Neural crest cell (in vitro differentiated cells): ENCODE measurements around the gene TCL1B. TPM values are rescaled to one million over a fixed set of nuclear protein-coding genes. Genes with fewer than 3 reads are reported as not detected.

Experiments
- DNase-seq: peaks from one replicate; pipeline ENCODE4 v3.0.0; 2021; ENCODE audit warnings: low read depth, mixed read lengths, low spot score
- H3K27ac Mint-ChIP-seq: one replicate; pipeline ENCODE4 v1.8.0; 2021; ENCODE audit warnings: mild to moderate bottlenecking, mixed read lengths; ENCODE audit not compliant: unreplicated experiment
- H3K27me3 Mint-ChIP-seq: 2 replicates; pipeline ENCODE4 v1.8.0; 2021; ENCODE audit warnings: low read depth, mild to moderate bottlenecking, mixed read lengths
- H3K36me3 Mint-ChIP-seq: 2 replicates; pipeline ENCODE4 v1.8.0; 2021; ENCODE audit warnings: low read depth, mild to moderate bottlenecking, mixed read lengths
- H3K4me1 Mint-ChIP-seq: 2 replicates; pipeline ENCODE4 v1.8.0; 2021; ENCODE audit warnings: mixed read lengths
- H3K4me3 Mint-ChIP-seq: one replicate; pipeline ENCODE4 v1.8.0; 2021; ENCODE audit warnings: mild to moderate bottlenecking, mixed read lengths
- H3K9me3 Mint-ChIP-seq: 2 replicates; pipeline ENCODE4 v1.8.0; 2021; ENCODE audit warnings: mixed read lengths
- CTCF ChIP-seq: fragments of 200-600 bp; sonication (generic); conservative IDR thresholded peaks from 2 replicates; pipeline ENCODE4 v1.5.0; 2021; ENCODE audit warnings: antibody characterized with exemption, mild to moderate bottlenecking
- total RNA-seq: library from RNA; stranded (reverse); gene quantifications from 2 replicates; pipeline ENCODE4 v1.2.1, GENCODE V29; 2021

Gene TCL1B
- total RNA-seq, 1 donor from 2014 or later, result not detected

- H3K36me3 Mint-ChIP-seq, result no peaks in the 10 kb centered on the region
- no peak overlapping the region for H3K27ac Mint-ChIP-seq
- H3K9me3 Mint-ChIP-seq, result no peaks in the 10 kb centered on the region
- DNase-seq, result no peak
- no peak overlapping the region for H3K4me3 Mint-ChIP-seq
- no peak for TF ChIP-seq CTCF
- peaks cover 19% of the 10 kb centered on the region for H3K27me3 Mint-ChIP-seq
- H3K4me1 Mint-ChIP-seq, result peaks cover 10% of the 10 kb centered on the region
Observed at GRCh38 chr14:95701846-95702221, 15.6 kb downstream of the TCL1B start.

GRCh38 chr14:95703341-95703740 is 17.1 kb downstream of the TCL1B start:
- no peak for DNase-seq
- Mint-ChIP-seq H3K4me1 (peaks cover 2% of the 10 kb centered on the region), H3K36me3 (no peaks in the 10 kb centered on the region), H3K27me3 (peaks cover 19% of the 10 kb centered on the region), H3K27ac (no peak overlapping the region), H3K9me3 (no peaks in the 10 kb centered on the region), H3K4me3 (no peak overlapping the region)
- TF ChIP-seq CTCF, result no peak

GRCh38 chr14:95703805-95704204 is 17.6 kb downstream of the TCL1B start:
- H3K27ac Mint-ChIP-seq, result no peak overlapping the region
- H3K9me3 Mint-ChIP-seq, result no peaks in the 10 kb centered on the region
- no peaks in the 10 kb centered on the region for H3K4me1 Mint-ChIP-seq
- H3K27me3 Mint-ChIP-seq, result peaks cover 19% of the 10 kb centered on the region
- DNase-seq, result no peak
- H3K4me3 Mint-ChIP-seq, result no peak overlapping the region
- no peaks in the 10 kb centered on the region for H3K36me3 Mint-ChIP-seq
- no peak for TF ChIP-seq CTCF

- DNase-seq, result no peak
- Mint-ChIP-seq H3K4me3 (no peak overlapping the region), H3K36me3 (no peaks in the 10 kb centered on the region), H3K9me3 (no peaks in the 10 kb centered on the region), H3K4me1 (no peaks in the 10 kb centered on the region), H3K27ac (no peak overlapping the region), H3K27me3 (peaks cover 19% of the 10 kb centered on the region)
- TF ChIP-seq CTCF, result no peak
Observed at GRCh38 chr14:95705518-95705917, 19.3 kb downstream of the TCL1B start.

GRCh38 chr14:95707327-95707726 is 21.1 kb downstream of the TCL1B start:
- H3K27me3 Mint-ChIP-seq, result peaks cover 12% of the 10 kb centered on the region
- no peaks in the 10 kb centered on the region for H3K9me3 Mint-ChIP-seq
- H3K4me3 Mint-ChIP-seq, result no peak overlapping the region
- no peak for DNase-seq
- no peak for TF ChIP-seq CTCF
- no peaks in the 10 kb centered on the region for H3K36me3 Mint-ChIP-seq
- no peak overlapping the region for H3K27ac Mint-ChIP-seq
- no peaks in the 10 kb centered on the region for H3K4me1 Mint-ChIP-seq

- no peak for DNase-seq
- Mint-ChIP-seq H3K4me1 (no peaks in the 10 kb centered on the region), H3K4me3 (no peak overlapping the region), H3K36me3 (no peaks in the 10 kb centered on the region), H3K27ac (peak overlapping the region; percentile 67), H3K9me3 (peaks cover 4% of the 10 kb centered on the region), H3K27me3 (peaks cover 5% of the 10 kb centered on the region)
- no peak for TF ChIP-seq CTCF
Observed at GRCh38 chr14:95710106-95710505, 23.9 kb downstream of the TCL1B start.
